ENCODE data around the gene PCSK9. TPM values are rescaled to one million over a fixed set of nuclear protein-coding genes. Genes with fewer than 3 reads are reported as not detected.

Gene PCSK9
- total RNA-seq, 1 donor from 2014 or later, result 0.07 TPM

- H3K36me3 Mint-ChIP-seq (ENCODE audit: low read depth), result no peaks in the 10 kb centered on the region
- DNase-seq (ENCODE audit: low spot score), result no peak
- intact Hi-C loops (cut with micrococcal nuclease), result no loop called here
- H3K9me3 Mint-ChIP-seq, result no peaks in the 10 kb centered on the region
- H3K27ac Mint-ChIP-seq, result no peak overlapping the region
- H3K4me1 Mint-ChIP-seq (ENCODE audit: low read depth), result peaks cover 3% of the 10 kb centered on the region
- H3K27me3 Mint-ChIP-seq (ENCODE audit: low read depth), result peaks cover 64% of the 10 kb centered on the region
- H3K4me3 Mint-ChIP-seq (ENCODE audit: low read depth), result no peak overlapping the region
These were observed 960 bp downstream of the PCSK9 start for GRCh38 chr1:55040083-55040932.

GRCh38 chr1:55040933-55041494, 1.7 kb downstream of the PCSK9 start:
- H3K27me3 Mint-ChIP-seq (ENCODE audit: low read depth), result peaks cover 58% of the 10 kb centered on the region
- H3K27ac Mint-ChIP-seq, result no peak overlapping the region
- H3K4me3 Mint-ChIP-seq (ENCODE audit: low read depth), result no peak overlapping the region
- intact Hi-C loops (cut with micrococcal nuclease), result no loop called here
- no peaks in the 10 kb centered on the region for H3K9me3 Mint-ChIP-seq
- peaks cover 3% of the 10 kb centered on the region for H3K4me1 Mint-ChIP-seq (ENCODE audit: low read depth)
- no peak for DNase-seq (ENCODE audit: low spot score)
- H3K36me3 Mint-ChIP-seq (ENCODE audit: low read depth), result no peaks in the 10 kb centered on the region

- Mint-ChIP-seq H3K4me3 (ENCODE audit: low read depth) (no peak overlapping the region), H3K9me3 (no peaks in the 10 kb centered on the region), H3K27ac (no peak overlapping the region), H3K4me1 (ENCODE audit: low read depth) (peaks cover 3% of the 10 kb centered on the region), H3K27me3 (ENCODE audit: low read depth) (peaks cover 53% of the 10 kb centered on the region), H3K36me3 (ENCODE audit: low read depth) (no peaks in the 10 kb centered on the region)
- intact Hi-C loops (cut with micrococcal nuclease), result no loop called here
- no peak for DNase-seq (ENCODE audit: low spot score)
These were observed 2.3 kb downstream of the PCSK9 start for GRCh38 chr1:55041613-55042012.

GRCh38 chr1:55043011-55043410, 3.7 kb downstream of the PCSK9 start:
- Mint-ChIP-seq H3K27ac (no peak overlapping the region), H3K9me3 (no peaks in the 10 kb centered on the region), H3K27me3 (ENCODE audit: low read depth) (peaks cover 42% of the 10 kb centered on the region), H3K4me3 (ENCODE audit: low read depth) (no peak overlapping the region), H3K4me1 (ENCODE audit: low read depth) (peaks cover 3% of the 10 kb centered on the region), H3K36me3 (ENCODE audit: low read depth) (no peaks in the 10 kb centered on the region)
- intact Hi-C loops (cut with micrococcal nuclease), result no loop called here
- DNase-seq (ENCODE audit: low spot score), result no peak

GRCh38 chr1:55043726-55044125, 4.4 kb downstream of the PCSK9 start:
- Mint-ChIP-seq H3K9me3 (no peaks in the 10 kb centered on the region), H3K27ac (no peak overlapping the region), H3K36me3 (ENCODE audit: low read depth) (no peaks in the 10 kb centered on the region), H3K27me3 (ENCODE audit: low read depth) (peaks cover 35% of the 10 kb centered on the region), H3K4me1 (ENCODE audit: low read depth) (peaks cover 3% of the 10 kb centered on the region), H3K4me3 (ENCODE audit: low read depth) (no peak overlapping the region)
- intact Hi-C loops (cut with micrococcal nuclease), result no loop called here
- no peak for DNase-seq (ENCODE audit: low spot score)

GRCh38 chr1:55044617-55045397, 5.5 kb downstream of the PCSK9 start:
- Mint-ChIP-seq H3K4me3 (ENCODE audit: low read depth) (no peak overlapping the region), H3K27ac (no peak overlapping the region), H3K27me3 (ENCODE audit: low read depth) (peaks cover 27% of the 10 kb centered on the region), H3K9me3 (no peaks in the 10 kb centered on the region), H3K36me3 (ENCODE audit: low read depth) (no peaks in the 10 kb centered on the region), H3K4me1 (ENCODE audit: low read depth) (peaks cover 3% of the 10 kb centered on the region)
- DNase-seq (ENCODE audit: low spot score), result no peak
- intact Hi-C loops (cut with micrococcal nuclease), result no loop called here

GRCh38 chr1:55045430-55045829, 6.1 kb downstream of the PCSK9 start:
- intact Hi-C loops (cut with micrococcal nuclease), result no loop called here

GRCh38 chr1:55046871-55047270, 7.5 kb downstream of the PCSK9 start:
- Mint-ChIP-seq H3K4me1 (ENCODE audit: low read depth) (no peaks in the 10 kb centered on the region), H3K4me3 (ENCODE audit: low read depth) (no peak overlapping the region), H3K9me3 (no peaks in the 10 kb centered on the region), H3K36me3 (ENCODE audit: low read depth) (no peaks in the 10 kb centered on the region), H3K27me3 (ENCODE audit: low read depth) (peaks cover 9% of the 10 kb centered on the region), H3K27ac (no peak overlapping the region)
- intact Hi-C loops (cut with micrococcal nuclease), result no loop called here
- no peak for DNase-seq (ENCODE audit: low spot score)

More at GRCh38 chr1:55045430-55045829, 6.1 kb downstream of the PCSK9 start:
- Mint-ChIP-seq H3K27me3 (ENCODE audit: low read depth) (peaks cover 22% of the 10 kb centered on the region), H3K9me3 (no peaks in the 10 kb centered on the region), H3K4me3 (ENCODE audit: low read depth) (no peak overlapping the region), H3K36me3 (ENCODE audit: low read depth) (no peaks in the 10 kb centered on the region), H3K27ac (no peak overlapping the region), H3K4me1 (ENCODE audit: low read depth) (no peaks in the 10 kb centered on the region)
- no peak for DNase-seq (ENCODE audit: low spot score)

- no peak overlapping the region for H3K4me3 Mint-ChIP-seq (ENCODE audit: low read depth)
- no peak for DNase-seq (ENCODE audit: low spot score)
- H3K36me3 Mint-ChIP-seq (ENCODE audit: low read depth), result no peaks in the 10 kb centered on the region
- H3K4me1 Mint-ChIP-seq (ENCODE audit: low read depth), result no peaks in the 10 kb centered on the region
- peaks cover 5% of the 10 kb centered on the region for H3K27me3 Mint-ChIP-seq (ENCODE audit: low read depth)
- H3K27ac Mint-ChIP-seq, result no peak overlapping the region
- no peaks in the 10 kb centered on the region for H3K9me3 Mint-ChIP-seq
- intact Hi-C loops (cut with micrococcal nuclease), result no loop called here
These were observed 8.3 kb downstream of the PCSK9 start for GRCh38 chr1:55047611-55048010.

GRCh38 chr1:55048453-55049270, 9.3 kb downstream of the PCSK9 start:
- intact Hi-C loops (cut with micrococcal nuclease), result no loop called here
- no peak overlapping the region for H3K4me3 Mint-ChIP-seq (ENCODE audit: low read depth)
- no peaks in the 10 kb centered on the region for H3K4me1 Mint-ChIP-seq (ENCODE audit: low read depth)
- no peaks in the 10 kb centered on the region for H3K36me3 Mint-ChIP-seq (ENCODE audit: low read depth)
- no peak overlapping the region for H3K27ac Mint-ChIP-seq
- peaks cover 1% of the 10 kb centered on the region for H3K27me3 Mint-ChIP-seq (ENCODE audit: low read depth)
- no peak for DNase-seq (ENCODE audit: low spot score)
- H3K9me3 Mint-ChIP-seq, result no peaks in the 10 kb centered on the region

- no peaks in the 10 kb centered on the region for H3K36me3 Mint-ChIP-seq (ENCODE audit: low read depth)
- H3K4me1 Mint-ChIP-seq (ENCODE audit: low read depth), result no peaks in the 10 kb centered on the region
- H3K27me3 Mint-ChIP-seq (ENCODE audit: low read depth), result peaks cover 1% of the 10 kb centered on the region
- no peaks in the 10 kb centered on the region for H3K9me3 Mint-ChIP-seq
- no peak for DNase-seq (ENCODE audit: low spot score)
- no peak overlapping the region for H3K27ac Mint-ChIP-seq
- H3K4me3 Mint-ChIP-seq (ENCODE audit: low read depth), result no peak overlapping the region
- intact Hi-C loops (cut with micrococcal nuclease), result no loop called here
These were observed 10.0 kb downstream of the PCSK9 start for GRCh38 chr1:55049271-55049913.

GRCh38 chr1:55049914-55050278, 10.5 kb downstream of the PCSK9 start:
- Mint-ChIP-seq H3K27me3 (ENCODE audit: low read depth) (peaks cover 1% of the 10 kb centered on the region), H3K9me3 (no peaks in the 10 kb centered on the region), H3K36me3 (ENCODE audit: low read depth) (no peaks in the 10 kb centered on the region), H3K27ac (no peak overlapping the region), H3K4me3 (ENCODE audit: low read depth) (no peak overlapping the region), H3K4me1 (ENCODE audit: low read depth) (no peaks in the 10 kb centered on the region)
- DNase-seq (ENCODE audit: low spot score), result no peak
- intact Hi-C loops (cut with micrococcal nuclease), result no loop called here

Measured in activated T-helper 2 cell treated with anti-CD3 and anti-CD28 coated beads, Interferon-gamma antibody, Interleukin-2, Interleukin-4, amounts not matched to agents 10 μg/mL and 5 μg/mL and 100 μg/mL, durations not matched to agents 14 hours and 24 hours and 36 hours (primary cell).